HG03108 (cell line): ENCODE results near the gene ASPSCR1.

Source experiments
- ATAC-seq: cut with Tn5 transposase; IDR thresholded peaks from one replicate; pipeline ENCODE4 v1.9.1; 2021; ENCODE audit warnings: moderate library complexity; ENCODE audit not compliant: unreplicated experiment

ASPSCR1 gene

DNA sequence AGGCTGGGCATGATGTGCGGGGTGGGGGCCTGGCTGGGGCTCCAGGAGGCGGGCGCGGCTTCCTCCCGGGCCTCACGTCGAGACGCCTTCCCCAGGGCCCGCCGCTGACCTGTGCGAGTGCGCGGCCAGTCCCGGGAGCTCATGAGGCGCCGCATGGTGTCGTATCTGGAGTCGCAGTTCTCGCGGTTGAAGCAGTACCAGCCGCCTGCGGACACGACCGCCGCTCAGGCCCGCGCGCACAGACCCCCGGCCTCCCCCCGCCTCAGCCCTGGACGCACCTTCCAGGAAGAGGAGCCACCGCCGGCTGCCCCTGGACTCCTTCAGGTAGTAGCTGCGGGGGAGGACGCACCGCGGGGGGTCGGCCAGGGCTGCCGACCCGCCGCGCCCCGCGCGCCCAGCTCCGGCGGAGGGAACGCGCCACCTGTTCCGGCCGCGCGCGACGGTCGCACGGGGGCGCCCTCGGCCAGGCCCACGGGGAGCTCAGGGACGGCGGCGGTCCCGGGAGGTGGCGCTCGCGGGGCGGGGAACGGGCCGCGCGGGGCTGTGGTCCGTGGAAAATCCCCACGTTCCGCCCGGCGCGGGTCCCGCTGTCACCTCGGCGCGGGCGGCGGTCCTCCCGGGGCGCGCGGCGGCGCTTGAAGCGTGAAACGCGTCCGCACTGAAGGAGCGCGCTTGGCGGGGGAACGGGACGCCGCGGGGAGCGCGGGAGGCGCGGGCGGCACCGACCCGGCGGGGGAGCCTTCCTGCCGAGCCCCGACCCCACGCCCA lies 17.9 kb upstream of the ASPSCR1 start:
- no peak for ATAC-seq

DNA sequence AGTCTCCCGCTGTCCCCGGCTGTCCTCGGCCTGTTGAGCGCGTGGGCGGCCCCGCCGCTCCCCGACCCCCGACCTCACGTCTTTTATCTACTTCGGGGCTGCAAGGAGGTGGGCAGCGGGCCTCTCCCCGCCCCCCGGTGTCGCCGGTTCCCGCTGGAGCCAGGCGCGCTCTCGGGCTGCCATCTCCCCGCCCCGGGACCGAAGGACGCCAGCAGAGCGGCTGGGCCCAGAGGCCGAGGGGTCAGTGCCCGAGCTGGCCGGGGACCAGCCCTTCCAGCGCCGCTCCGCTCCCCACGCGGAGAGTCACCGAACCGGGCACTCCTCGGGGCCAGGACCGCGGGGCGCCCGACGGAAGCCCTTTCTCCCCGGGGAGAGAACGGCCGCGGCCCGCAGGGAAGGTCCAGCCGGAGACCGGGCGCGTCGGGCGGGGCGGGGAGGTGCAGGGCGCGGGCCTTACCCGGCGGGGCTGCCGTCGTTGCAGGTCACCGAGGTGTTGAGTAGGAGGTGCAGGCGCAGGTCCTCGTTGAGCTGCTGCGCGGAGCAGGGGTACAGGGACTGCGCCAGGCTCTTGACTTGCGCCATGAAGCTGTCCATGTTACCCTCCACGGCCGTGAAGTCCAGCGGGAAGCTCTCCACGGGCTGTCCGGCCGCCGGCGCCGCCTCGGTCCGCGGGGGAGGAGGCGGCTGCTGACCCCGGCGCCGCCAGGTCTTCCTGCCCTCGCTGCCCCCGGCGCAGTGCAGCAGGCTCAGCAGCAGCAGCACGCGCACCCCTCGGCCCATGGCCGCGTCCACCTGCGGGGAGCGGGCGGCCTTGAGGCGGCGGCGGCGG lies 17.1 kb upstream of the ASPSCR1 start:
- ATAC-seq = no peak

DNA sequence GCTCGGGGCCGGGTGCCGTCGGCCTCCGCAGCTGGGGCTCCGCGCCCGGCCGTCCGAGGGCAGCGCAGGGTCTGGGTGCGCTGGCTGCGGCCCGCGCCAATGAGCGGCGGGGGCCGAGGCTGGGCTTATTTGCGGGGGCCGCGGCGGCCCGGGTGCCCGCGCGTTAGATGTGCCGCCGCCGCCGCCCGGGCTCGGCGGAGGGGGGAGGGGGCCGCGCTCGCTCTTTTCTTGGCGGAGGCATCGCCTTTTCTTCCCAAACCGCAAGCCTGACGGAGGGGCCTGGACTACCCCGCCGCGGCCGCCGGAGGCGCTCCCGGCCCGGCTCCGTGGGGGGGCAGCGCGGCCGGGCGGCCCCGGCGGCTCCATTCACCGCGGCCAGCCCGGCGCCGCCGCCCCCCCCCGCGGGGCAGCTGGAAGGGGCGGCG lies 16.3 kb upstream of the ASPSCR1 start, which contains the start of gene NOTUM:
Gene NOTUM, minus strand, starts transcription at position 101 of the 425 bp plus-strand sequence. CDS start 278 bp downstream, outside the sequence.
- ATAC-seq = no peak

DNA sequence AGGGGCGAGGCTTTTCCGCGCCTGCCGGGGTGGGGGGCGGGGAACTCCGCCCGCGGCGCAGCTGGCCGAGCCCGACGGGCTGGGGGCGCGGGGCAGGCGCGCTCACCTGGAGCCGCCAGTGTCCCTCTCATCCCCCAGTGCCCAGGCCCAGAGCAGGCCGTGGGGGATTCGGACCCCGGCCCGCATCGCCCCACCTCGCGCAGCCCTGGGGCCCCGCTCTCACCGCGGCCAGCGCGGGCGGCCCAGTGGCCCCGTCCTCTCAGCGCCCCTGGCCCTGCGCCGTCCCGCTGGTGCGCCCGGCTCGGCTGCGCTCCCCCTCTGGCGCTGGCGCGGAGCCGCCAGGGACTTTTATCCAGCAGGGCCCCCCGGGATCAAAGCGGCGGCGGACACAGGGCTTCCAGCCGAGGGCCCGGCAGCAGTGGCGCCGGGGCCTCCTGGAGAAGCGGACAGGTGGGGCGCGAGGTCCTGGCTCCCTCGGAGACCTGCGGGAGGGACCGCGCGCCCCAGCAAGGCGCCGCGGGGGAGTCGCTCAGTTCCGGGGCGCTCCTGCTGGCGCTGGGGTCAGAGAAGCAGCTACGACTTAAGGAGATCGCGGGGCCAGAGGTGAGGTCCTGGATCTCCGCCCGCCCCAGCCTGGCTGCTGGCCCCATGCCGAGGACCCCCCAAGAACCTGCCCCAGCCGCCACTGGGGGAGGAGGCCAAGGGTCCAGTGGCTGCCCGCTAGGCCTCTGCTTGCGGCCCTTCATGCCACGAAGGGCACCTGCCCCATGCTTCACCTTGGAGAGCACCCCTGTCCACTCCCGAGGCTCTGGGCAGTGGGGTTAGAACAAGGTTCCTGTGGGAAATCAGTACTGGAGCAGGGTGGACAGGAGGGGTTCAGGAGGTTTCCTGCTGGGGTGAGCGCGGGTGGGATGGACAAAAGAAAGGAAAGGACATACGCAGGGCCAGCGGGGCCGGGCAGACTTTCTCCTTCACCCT lies 15.6 kb upstream of the ASPSCR1 start:
- ATAC-seq = no peak

DNA sequence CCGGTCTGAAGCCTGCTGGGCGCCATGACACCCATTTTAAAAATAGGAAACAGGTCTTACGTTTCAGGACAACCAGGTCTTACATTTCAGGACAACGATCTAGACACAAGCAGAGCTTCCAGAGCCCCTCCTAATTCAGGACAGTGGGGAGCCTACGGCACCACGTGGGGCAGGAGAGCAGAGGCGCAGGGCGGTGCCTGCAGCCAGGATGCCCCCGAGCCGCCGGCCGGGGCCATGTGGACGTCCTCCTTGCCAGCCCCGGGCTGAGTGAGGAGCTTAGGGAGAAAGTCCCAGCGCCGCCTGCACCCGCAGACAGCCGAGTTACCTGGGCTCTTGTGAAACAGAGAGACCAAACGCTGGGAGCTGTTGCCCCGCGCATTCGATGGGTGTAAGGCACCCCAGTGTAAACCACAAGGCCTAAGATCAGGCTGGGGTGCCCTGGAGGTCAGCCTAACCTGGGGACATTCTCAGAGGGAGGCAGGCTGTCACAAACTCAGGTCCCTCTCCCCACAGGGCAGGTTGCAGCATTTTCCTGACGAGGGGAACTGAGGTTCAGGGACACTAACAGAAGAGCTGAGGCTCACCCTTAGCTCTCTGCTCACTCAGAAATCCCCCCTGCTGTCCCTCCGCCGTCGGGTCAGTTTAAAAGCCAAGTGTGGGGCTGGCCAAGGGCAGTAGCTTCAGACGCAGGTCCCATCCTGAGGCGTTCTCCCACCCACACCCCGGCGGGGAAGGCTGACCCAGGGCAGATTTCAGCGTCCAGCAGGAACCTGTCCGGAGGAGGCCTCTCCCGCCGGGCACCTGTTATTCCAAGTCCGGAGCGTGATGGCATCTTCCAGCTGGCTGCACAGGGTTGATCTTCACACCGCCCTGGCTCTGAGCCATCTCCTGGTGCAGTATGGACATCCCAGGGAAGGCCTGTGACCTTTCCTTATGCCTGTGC lies 14.7 kb upstream of the ASPSCR1 start:
- ATAC-seq = no peak

DNA sequence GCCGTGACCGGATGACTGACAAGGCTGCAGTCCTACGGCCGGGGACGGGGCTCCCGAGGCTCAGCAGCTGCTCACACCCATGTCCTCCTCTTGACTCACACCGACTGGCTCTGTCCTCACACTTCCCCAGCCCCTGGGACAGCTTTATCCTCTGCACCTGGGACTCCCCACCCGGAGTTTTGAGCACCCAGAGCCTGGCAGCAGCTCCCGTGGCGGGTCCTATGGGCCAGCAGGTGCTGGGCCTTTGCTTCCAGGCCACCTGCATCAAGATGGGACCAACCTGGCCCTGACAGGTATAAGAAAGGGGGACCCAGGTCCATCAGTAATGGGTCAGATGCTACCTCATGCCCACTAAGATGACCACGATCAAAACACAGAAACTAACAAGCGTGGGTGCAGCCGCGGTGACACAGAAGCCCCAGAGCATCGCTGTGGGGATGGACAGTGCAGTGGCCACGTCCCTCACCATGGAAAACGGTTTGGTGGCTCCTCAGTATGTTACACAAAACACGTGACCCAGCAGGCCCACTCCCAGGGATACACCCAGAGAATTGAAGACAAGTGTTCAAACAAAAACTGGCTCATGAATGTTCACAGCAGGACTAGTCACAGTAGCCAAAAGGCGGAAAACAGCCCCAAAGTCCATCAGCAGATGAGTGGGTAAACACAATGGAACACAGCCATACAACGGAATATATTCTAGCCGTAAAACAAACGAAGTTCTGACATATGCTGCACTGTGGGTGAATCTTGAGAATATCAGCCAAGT lies 13.2 kb upstream of the ASPSCR1 start:
- ATAC-seq = no peak

DNA sequence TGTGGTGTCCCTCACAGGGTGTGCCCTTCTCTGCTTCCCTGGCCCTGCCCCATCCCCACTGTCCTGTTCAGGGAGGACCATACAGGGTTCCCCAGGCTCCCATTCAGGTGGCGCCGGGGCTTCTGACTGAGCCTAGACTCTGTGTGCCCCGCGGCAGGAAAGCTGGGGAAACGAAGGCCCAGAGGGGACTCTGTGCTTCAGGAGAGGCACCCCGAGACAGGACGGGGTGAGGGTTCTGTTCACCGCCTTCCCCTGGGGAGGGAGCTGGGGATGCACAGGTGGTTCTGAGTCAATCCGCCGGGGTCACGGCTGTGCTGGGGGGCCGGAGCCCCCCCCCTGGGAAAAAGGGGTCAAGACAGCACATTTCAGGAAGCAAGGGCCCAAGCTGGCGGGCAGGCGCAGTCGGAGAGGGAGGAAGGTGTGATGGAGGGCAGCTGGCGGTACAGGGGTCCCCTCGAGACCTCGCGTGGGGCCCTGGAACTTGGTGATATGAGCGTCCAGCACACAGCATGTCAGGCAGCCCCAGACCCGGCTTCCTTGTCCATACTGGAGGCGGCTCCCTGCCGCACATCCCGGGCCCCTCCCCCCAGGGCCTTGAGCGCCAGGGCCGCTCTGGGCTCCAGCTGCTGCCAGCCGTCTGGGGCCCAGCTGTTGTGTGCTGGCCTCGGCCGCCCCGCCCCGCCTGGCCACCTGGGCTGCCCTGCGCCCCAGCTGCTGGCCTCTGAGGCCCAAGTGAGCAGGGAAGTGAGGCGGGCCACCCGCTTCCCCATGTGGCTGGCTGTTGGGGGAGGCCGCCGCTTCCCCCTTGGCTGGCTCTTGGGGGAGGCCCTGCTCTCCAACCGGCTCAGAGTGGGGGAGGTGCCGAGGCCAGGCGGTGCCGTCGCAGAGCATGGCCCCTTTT lies 10.8 kb upstream of the ASPSCR1 start:
- ATAC-seq = no peak

DNA sequence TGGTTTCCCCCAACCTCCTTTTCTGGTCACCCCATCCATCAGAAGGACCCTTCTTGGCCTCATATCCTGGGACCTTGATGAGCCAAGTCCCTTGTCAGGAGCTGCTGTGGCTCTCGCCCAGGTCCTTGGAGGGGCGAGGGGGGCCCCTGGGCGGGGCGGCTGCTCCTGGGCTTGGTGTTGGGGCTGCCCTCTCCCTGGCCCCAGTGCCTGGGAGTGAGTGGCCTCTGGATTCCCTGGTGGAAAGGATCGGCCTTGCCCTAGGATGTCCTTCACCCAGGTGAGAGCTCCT lies 10.2 kb upstream of the ASPSCR1 start:
- ATAC-seq = no peak

DNA sequence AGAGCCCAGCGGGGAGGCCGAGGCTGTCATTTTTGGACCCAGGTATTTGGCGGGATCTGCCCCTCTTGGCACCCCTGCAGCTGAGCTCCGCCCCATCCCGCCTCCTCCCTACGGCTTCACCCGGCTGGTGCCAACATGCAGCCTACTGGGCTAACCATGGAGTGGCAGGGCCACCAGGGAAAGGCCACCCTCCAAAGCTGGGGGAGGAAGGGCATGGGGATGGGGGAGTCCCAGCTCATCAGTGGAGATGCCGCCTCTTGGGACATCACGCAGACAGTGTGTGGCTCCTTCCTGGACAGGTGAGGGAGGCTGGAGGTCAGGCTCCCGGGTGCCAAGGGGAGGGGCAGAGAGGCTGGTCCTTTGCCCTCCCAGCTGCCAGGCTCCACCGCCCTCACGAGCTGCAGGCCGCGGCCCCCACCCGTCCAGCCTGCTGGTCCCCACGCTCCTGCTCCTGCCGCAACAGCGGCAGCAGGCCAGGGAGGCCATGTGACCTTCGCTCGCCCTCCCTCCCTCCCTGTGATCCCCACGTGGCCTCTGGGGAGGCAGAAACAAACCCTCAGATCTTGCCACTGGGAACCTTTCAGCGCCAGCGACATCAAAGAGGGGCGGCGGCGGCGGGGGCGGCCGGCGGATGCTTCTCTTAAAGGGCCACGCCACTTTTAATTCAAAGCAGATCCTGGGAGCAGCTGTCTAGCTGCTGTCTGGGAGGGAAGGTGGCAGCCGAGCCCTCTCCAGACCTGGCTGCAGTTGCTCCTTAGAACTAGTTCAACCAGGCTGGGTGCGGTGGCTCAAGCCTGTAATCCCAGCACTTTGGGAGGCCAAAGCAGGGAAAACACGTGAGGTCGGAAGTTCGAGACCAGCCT lies 9.7 kb upstream of the ASPSCR1 start:
- no peak for ATAC-seq

DNA sequence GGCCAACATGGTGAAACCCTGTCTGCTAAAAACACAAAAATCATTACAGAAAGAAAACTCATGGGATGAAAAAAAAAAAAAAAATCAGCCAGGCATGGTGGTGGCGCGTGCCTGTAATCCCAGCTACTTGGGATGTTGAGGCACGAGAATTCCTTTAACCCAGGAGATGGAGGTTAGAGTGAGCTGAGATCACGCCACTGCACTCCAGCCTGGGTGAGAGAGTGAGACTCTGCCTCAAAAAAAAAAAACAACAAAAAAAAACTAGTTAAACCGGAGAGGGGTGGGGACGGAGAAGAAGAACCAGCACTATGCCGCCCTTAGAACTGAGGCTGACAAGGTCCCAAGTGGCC lies 9.1 kb upstream of the ASPSCR1 start:
- no peak for ATAC-seq

DNA sequence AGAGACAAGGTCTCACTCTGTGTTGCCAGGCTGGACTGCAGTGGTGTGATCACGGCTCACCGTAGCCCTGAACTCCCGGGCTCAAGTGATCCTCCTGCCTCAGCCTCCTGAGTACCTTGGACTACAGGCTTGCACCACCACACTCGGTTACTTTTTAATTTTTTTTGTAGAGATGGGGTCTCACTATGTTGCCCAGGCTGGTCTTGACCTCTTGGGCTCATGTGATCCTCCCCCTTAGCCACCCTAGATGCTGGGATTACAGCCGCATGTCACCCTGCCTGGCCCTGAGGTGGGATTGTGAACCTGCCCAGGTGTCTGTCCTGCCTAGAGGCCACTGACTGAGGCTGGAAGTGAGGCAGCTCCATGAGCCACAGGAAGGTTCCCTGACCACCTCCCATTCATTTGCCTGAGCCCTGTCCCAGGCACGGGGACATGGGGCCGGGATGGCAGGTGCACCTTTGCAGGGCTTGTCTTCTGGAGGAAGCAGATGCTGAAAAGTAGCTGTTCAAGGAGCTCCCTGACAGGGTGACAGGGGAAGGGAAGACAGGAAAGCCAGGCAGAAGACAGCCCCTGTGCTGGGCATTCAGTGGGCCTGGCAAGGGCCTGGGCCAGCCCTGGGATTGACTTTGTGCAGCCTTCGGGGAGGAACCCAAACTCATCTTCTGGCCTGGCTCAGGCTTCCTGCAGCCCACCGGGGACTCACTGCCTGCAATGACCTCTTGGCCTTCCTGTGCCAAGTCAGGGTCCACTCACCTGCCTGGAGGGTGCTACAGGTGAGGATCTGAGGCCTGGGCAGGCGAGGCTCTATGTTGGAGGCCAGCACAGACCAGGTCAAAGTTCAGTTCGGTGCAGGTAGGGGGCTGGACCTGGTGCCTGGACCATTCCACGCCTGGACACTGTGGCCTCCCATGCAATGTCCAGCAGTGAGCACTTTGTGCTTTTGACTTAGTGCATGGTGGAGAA lies 8.3 kb upstream of the ASPSCR1 start:
- no peak for ATAC-seq

DNA sequence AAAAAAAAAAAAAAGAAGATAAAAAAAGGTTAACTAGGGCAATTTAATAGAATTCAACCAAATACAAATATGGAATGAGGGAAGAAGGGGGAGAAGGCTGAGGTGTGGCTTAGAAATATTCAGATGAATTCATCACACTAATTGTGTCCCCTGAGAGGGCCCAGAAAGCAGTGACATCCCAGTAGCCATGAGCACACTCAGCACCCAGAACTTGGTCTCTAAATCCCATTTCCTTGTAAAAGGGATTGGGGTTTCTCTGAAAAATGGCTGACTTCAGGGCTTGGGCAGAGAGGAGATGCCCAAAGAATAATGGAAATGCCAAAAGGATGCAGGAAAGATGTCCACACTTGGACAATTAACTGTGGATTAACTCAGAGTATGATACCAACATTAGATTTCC lies 4.0 kb upstream of the ASPSCR1 start:
- ATAC-seq = no peak

DNA sequence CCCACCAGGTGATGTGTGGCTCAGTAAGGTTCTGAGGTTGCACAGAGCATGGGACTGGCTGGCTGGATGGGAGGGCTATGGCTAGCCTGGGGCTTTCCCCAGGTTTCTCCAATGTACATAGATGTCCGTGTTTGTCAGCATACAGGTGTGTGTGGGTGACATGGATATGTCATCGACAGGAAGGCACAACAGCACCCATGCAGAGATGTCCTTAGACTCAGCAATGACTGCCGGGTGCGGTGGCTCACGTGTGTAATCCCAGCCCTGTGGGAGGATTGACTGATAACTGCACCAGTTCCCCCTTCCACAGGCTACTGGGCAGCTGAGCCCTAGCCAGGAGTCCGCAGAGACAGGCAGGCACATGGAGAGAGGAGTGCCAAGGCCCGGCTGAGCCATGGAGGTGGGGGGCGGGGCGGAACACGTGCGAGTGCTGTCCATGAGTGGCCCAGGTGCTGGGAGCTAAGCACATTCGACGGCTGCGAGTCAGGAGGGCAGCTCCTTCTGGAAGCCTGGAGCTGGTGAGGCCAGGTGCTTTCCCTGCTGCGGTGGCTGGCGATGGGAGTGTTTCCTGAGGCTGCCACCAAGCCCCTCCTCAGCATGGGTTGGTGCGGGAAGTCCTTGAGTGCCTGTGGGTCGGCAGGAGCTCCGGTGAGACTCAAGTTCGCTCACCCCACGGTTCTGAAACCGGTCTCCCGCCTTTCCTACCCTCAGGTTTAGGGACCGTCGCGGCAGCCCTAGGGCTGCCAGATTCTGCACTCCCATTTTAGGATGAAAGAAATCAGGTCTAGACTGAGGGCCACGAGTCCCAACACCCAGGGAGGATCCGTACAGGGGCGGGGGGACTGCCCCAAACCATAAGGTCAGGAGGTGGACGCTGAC lies 858 bp upstream of the ASPSCR1 start:
- no peak for ATAC-seq

DNA sequence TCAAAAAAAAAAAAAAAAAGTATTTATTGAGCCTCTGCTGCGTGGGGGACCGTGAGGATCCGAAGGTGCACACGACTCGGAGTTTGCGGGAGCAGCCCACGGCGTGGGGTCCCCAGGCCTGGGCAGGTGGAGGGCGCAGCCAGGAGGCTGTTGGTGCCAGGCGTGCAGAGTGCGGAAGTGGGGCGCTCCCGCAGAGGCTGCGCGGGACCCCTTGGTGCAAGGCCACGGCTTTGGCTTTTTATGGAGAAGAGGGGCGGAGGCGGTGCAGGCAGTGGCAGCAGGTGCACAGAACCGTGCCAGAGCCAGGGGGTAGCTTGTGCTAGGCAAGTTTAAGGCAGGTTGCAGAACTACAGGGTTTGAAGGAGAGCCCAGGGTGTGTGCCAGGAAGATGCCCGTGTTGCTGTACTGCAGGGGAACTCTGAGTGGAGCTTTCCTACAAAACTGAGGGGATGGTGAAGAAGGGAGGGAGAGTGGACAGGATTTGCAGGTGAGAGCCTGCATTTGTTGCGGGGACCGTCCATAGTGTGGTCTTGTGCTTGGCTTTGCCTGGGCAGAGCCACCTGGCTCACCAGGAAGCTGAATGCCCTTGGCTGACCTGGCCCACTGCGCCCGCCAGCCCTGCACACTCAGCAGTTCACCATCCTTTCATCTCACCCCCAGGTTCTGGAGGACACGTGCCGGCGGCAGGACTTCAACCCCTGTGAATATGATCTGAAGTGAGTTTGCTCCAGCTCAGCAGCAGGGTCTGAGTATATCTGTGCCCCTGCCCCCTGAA lies 1.3 kb downstream of the ASPSCR1 start:
- no peak for ATAC-seq

DNA sequence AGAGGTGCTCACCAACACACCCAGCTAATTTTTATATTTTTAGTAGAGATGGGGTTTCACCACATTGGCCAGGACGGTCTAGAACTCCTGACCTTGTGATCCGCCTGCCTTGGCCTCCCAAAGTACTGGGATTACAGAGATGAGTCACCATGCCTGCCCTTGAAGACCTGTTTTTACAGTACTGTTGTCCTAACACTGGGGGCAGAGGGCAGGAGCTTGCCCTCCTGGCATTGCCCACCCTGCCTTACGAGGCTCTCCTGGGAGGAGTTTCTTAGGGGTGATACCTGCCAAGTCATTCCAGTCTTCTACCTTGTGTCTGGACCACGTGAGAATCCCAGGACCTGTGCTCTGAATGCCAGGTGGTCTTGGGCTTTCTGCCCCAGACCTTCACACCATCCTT lies 2.7 kb downstream of the ASPSCR1 start:
- no peak for ATAC-seq
